ENCODE results near the gene TEX54.
"Not testable (repeated sequence)": the region's sequence is repeated elsewhere in the genome, so short reads cannot be mapped to it uniquely, and the experiment has no call there.

The TEX54 gene

GRCh38 chr11:62835336-62835735 lies 2.7 kb upstream of the TEX54 start:
- no peak for DNase-seq (ENCODE audit: low read depth in 2 of 2)

GRCh38 chr11:62831520-62832335 lies 913 bp downstream of the TEX54 start, which contains the start of gene STX5:
Gene STX5 (minus strand): TSS chr11:62832051. CDS start chr11:62831243, 808 bp downstream.
- peak; percentile 99 for DNase-seq (ENCODE audit: low read depth in 2 of 2)

GRCh38 chr11:62830904-62831519 lies 1.6 kb downstream of the TEX54 start:
- no peak for DNase-seq (ENCODE audit: low read depth in 2 of 2)

GRCh38 chr11:62828130-62828529 lies 4.5 kb downstream of the TEX54 start:
- DNase-seq (ENCODE audit: low read depth in 2 of 2), result not testable (repeated sequence)

GRCh38 chr11:62823677-62824076 lies 9.0 kb downstream of the TEX54 start:
- no peak for DNase-seq (ENCODE audit: low read depth in 2 of 2)

GRCh38 chr11:62817129-62817528 lies 15.5 kb downstream of the TEX54 start:
- no peak for DNase-seq (ENCODE audit: low read depth in 2 of 2)

GRCh38 chr11:62816557-62816956 lies 16.1 kb downstream of the TEX54 start:
- DNase-seq (ENCODE audit: low read depth in 2 of 2), result no peak

GRCh38 chr11:62811659-62812058 lies 21.0 kb downstream of the TEX54 start:
- DNase-seq (ENCODE audit: low read depth in 2 of 2), result no peak

GRCh38 chr11:62810748-62811147 lies 21.9 kb downstream of the TEX54 start:
- no peak for DNase-seq (ENCODE audit: low read depth in 2 of 2)

- DNase-seq (ENCODE audit: low read depth in 2 of 2), result no peak
These were observed 26.0 kb downstream of the TEX54 start for GRCh38 chr11:62806611-62807121.

- no peak for DNase-seq (ENCODE audit: low read depth in 2 of 2)
These were observed 26.6 kb downstream of the TEX54 start for GRCh38 chr11:62805961-62806441.

GRCh38 chr11:62805076-62805892 lies 27.4 kb downstream of the TEX54 start, which contains the start of gene NXF1:
Gene NXF1 (minus strand): TSS chr11:62805440. CDS start chr11:62805356, 84 bp downstream.
- peak; percentile 92 to 97 for DNase-seq (ENCODE audit: low read depth in 2 of 2)

GRCh38 chr11:62804310-62805075 lies 28.1 kb downstream of the TEX54 start:
- no peak for DNase-seq (ENCODE audit: low read depth in 2 of 2)

- DNase-seq (ENCODE audit: low read depth in 2 of 2), result no peak
These were observed 31.6 kb downstream of the TEX54 start for GRCh38 chr11:62801071-62801470.

- DNase-seq (ENCODE audit: low read depth in 2 of 2), result no peak
These were observed 33.2 kb downstream of the TEX54 start for GRCh38 chr11:62799486-62799885.

GRCh38 chr11:62796281-62796680 lies 36.4 kb downstream of the TEX54 start:
- DNase-seq (ENCODE audit: low read depth in 2 of 2), result no peak

GRCh38 chr11:62794201-62794775 lies 38.4 kb downstream of the TEX54 start:
- DNase-seq (ENCODE audit: low read depth in 2 of 2), result no peak

GRCh38 chr11:62792202-62792575 lies 40.5 kb downstream of the TEX54 start:
- DNase-seq (ENCODE audit: low read depth in 2 of 2), result no peak

GRCh38 chr11:62791501-62792201 lies 41.0 kb downstream of the TEX54 start, which contains the start of gene TMEM223:
Gene TMEM223 (minus strand): TSS chr11:62792006. CDS start chr11:62791994, 12 bp downstream.
- peak; percentile 87 to 88 for DNase-seq (ENCODE audit: low read depth in 2 of 2)

- DNase-seq (ENCODE audit: low read depth in 2 of 2), result no peak
These were observed 43.1 kb downstream of the TEX54 start for GRCh38 chr11:62789576-62789975.
